Muscle layer of colon (tissue), 2 donors: ENCODE data around the gene DNA2.

ENCODE experiments used
- H3K27ac ChIP-seq: one replicate; pipeline ENCODE4 v1.7.0; 2013; ENCODE audit warnings: low read depth, mild to moderate bottlenecking, low read length, moderate library complexity
- H3K27me3 ChIP-seq, 2 donors: one replicate each; pipeline ENCODE4 v1.7.0; 2013; ENCODE audit warnings: low read length in 2 of 2, mild to moderate bottlenecking in 2 of 2; ENCODE audit not compliant: insufficient read depth in 2 of 2, control insufficient read depth in 1 of 2
- H3K36me3 ChIP-seq: one replicate; pipeline ENCODE4 v1.7.0; 2013; ENCODE audit warnings: mild to moderate bottlenecking, low read length; ENCODE audit not compliant: insufficient read depth
- H3K4me1 ChIP-seq: one replicate; pipeline ENCODE4 v1.7.0; 2013; ENCODE audit warnings: mild to moderate bottlenecking, low read length; ENCODE audit not compliant: insufficient read depth
- H3K4me3 ChIP-seq, 2 donors: one replicate each; pipeline ENCODE4 v1.7.0; 2013; ENCODE audit warnings: low read length in 2 of 2, low read depth in 1 of 2, mild to moderate bottlenecking in 1 of 2, moderate library complexity in 1 of 2
- H3K9ac ChIP-seq: one replicate; pipeline ENCODE4 v1.7.0; 2013; ENCODE audit warnings: low read length
- H3K9me3 ChIP-seq: one replicate; pipeline ENCODE4 v1.7.0; 2013; ENCODE audit warnings: mild to moderate bottlenecking, low read length
- donor health status: abdominal sarcoma.
- donor health status: Adenocarcinoma of cecum.

The DNA2 gene

GRCh38 chr10:68440898-68441297 lies 30.9 kb downstream of the DNA2 start:
- no peaks in the 10 kb centered on the region for H3K27me3 ChIP-seq
- no peak overlapping the region for H3K27ac ChIP-seq
- no peak overlapping the region for H3K4me3 ChIP-seq
- H3K4me1 ChIP-seq = no peaks in the 10 kb centered on the region
- no peaks in the 10 kb centered on the region for H3K36me3 ChIP-seq
- H3K9ac ChIP-seq = no peak overlapping the region
- no peaks in the 10 kb centered on the region for H3K9me3 ChIP-seq

GRCh38 chr10:68435803-68436202 lies 36.0 kb downstream of the DNA2 start:
- H3K4me3 ChIP-seq = no peak overlapping the region
- H3K4me1 ChIP-seq = no peaks in the 10 kb centered on the region
- no peak overlapping the region for H3K9ac ChIP-seq
- no peaks in the 10 kb centered on the region for H3K36me3 ChIP-seq
- no peak overlapping the region for H3K27ac ChIP-seq
- H3K9me3 ChIP-seq = no peaks in the 10 kb centered on the region
- no peaks in the 10 kb centered on the region for H3K27me3 ChIP-seq

GRCh38 chr10:68434657-68435056 lies 37.1 kb downstream of the DNA2 start:
- Histone ChIP-seq H3K4me3 (no peak overlapping the region), H3K9me3 (no peaks in the 10 kb centered on the region), H3K9ac (no peak overlapping the region), H3K4me1 (no peaks in the 10 kb centered on the region), H3K27me3 (no peaks in the 10 kb centered on the region), H3K36me3 (no peaks in the 10 kb centered on the region), H3K27ac (no peak overlapping the region)

GRCh38 chr10:68428396-68429104 lies 43.2 kb downstream of the DNA2 start:
- H3K9me3 ChIP-seq = no peaks in the 10 kb centered on the region
- no peak overlapping the region for H3K27ac ChIP-seq
- no peaks in the 10 kb centered on the region for H3K4me1 ChIP-seq
- no peaks in the 10 kb centered on the region for H3K27me3 ChIP-seq
- no peak overlapping the region for H3K4me3 ChIP-seq
- no peaks in the 10 kb centered on the region for H3K36me3 ChIP-seq
- no peak overlapping the region for H3K9ac ChIP-seq

- Histone ChIP-seq H3K9me3 (no peaks in the 10 kb centered on the region), H3K27ac (no peak overlapping the region), H3K27me3 (no peaks in the 10 kb centered on the region), H3K36me3 (no peaks in the 10 kb centered on the region), H3K4me3 (no peak overlapping the region), H3K9ac (no peak overlapping the region), H3K4me1 (no peaks in the 10 kb centered on the region)
Measured at GRCh38 chr10:68424454-68425014, 47.2 kb downstream of the DNA2 start.

- Histone ChIP-seq H3K4me1 (no peaks in the 10 kb centered on the region), H3K27me3 (no peaks in the 10 kb centered on the region), H3K36me3 (no peaks in the 10 kb centered on the region), H3K4me3 (no peak overlapping the region), H3K9ac (no peak overlapping the region), H3K9me3 (no peaks in the 10 kb centered on the region), H3K27ac (no peak overlapping the region)
Measured at GRCh38 chr10:68423522-68423921, 48.3 kb downstream of the DNA2 start.

- Histone ChIP-seq H3K9me3 (no peaks in the 10 kb centered on the region), H3K27ac (no peak overlapping the region), H3K4me1 (no peaks in the 10 kb centered on the region), H3K36me3 (no peaks in the 10 kb centered on the region), H3K9ac (no peak overlapping the region), H3K27me3 (no peaks in the 10 kb centered on the region), H3K4me3 (no peak overlapping the region)
Measured at GRCh38 chr10:68419376-68419775, 52.4 kb downstream of the DNA2 start.

- H3K36me3 ChIP-seq = no peaks in the 10 kb centered on the region
- no peak overlapping the region for H3K27ac ChIP-seq
- H3K9ac ChIP-seq = no peak overlapping the region
- H3K4me1 ChIP-seq = peaks cover 11% of the 10 kb centered on the region
- no peaks in the 10 kb centered on the region for H3K9me3 ChIP-seq
- no peaks in the 10 kb centered on the region for H3K27me3 ChIP-seq
- H3K4me3 ChIP-seq = no peak overlapping the region
Measured at GRCh38 chr10:68408898-68409518, 62.8 kb downstream of the DNA2 start.

GRCh38 chr10:68406815-68407548 lies 64.8 kb downstream of the DNA2 start, which contains the start of gene RUFY2:
Gene RUFY2, minus strand, starts transcription at chr10:68407277. Its CDS starts 88 bp downstream, at chr10:68407189.
- peaks cover 11% of the 10 kb centered on the region for H3K4me1 ChIP-seq
- H3K27me3 ChIP-seq = no peaks in the 10 kb centered on the region
- H3K9me3 ChIP-seq = no peaks in the 10 kb centered on the region
- no peaks in the 10 kb centered on the region for H3K36me3 ChIP-seq
- peak within 1 kb of the TSS; percentile 75 for H3K27ac ChIP-seq
- peak within 1 kb of the TSS; percentile 84 to 91 for H3K4me3 ChIP-seq
- H3K9ac ChIP-seq = peak within 1 kb of the TSS; percentile 78

GRCh38 chr10:68406111-68406814 lies 65.5 kb downstream of the DNA2 start:
- H3K4me1 ChIP-seq = peaks cover 11% of the 10 kb centered on the region
- no peaks in the 10 kb centered on the region for H3K27me3 ChIP-seq

GRCh38 chr10:68403701-68404100 lies 68.1 kb downstream of the DNA2 start:
- no peak overlapping the region for H3K4me3 ChIP-seq
- peaks cover 11% of the 10 kb centered on the region for H3K4me1 ChIP-seq
- no peak overlapping the region for H3K27ac ChIP-seq
- H3K27me3 ChIP-seq = no peaks in the 10 kb centered on the region
- no peaks in the 10 kb centered on the region for H3K9me3 ChIP-seq
- no peaks in the 10 kb centered on the region for H3K36me3 ChIP-seq
- H3K9ac ChIP-seq = no peak overlapping the region

More at GRCh38 chr10:68406111-68406814, 65.5 kb downstream of the DNA2 start:
- peak overlapping the region; percentile 74 for H3K27ac ChIP-seq
- peak overlapping the region; percentile 78 for H3K9ac ChIP-seq
- H3K9me3 ChIP-seq = no peaks in the 10 kb centered on the region
- H3K36me3 ChIP-seq = no peaks in the 10 kb centered on the region
- H3K4me3 ChIP-seq = peak overlapping the region; percentile 84 to 91
